ENCODE measurements around the gene DDX5.

- TF ChIP-seq POLR2AphosphoS5 (IDR thresholded peaks at IDR 0.05; ENCODE audit: low read depth, low read length) (no peak), TAF1 (IDR thresholded peaks at IDR 0.05; ENCODE audit: borderline replicate concordance, insufficient read depth, low read length) (no peak), FOXP2 (optimal IDR thresholded peaks at IDR 0.05; ENCODE audit: borderline replicate concordance, extremely low read depth, extremely low read length, insufficient read depth) (no peak), SIN3A (IDR thresholded peaks at IDR 0.05; ENCODE audit: borderline replicate concordance, insufficient read depth, low read length) (no peak)
- TF ChIP-seq, protein P1, sequence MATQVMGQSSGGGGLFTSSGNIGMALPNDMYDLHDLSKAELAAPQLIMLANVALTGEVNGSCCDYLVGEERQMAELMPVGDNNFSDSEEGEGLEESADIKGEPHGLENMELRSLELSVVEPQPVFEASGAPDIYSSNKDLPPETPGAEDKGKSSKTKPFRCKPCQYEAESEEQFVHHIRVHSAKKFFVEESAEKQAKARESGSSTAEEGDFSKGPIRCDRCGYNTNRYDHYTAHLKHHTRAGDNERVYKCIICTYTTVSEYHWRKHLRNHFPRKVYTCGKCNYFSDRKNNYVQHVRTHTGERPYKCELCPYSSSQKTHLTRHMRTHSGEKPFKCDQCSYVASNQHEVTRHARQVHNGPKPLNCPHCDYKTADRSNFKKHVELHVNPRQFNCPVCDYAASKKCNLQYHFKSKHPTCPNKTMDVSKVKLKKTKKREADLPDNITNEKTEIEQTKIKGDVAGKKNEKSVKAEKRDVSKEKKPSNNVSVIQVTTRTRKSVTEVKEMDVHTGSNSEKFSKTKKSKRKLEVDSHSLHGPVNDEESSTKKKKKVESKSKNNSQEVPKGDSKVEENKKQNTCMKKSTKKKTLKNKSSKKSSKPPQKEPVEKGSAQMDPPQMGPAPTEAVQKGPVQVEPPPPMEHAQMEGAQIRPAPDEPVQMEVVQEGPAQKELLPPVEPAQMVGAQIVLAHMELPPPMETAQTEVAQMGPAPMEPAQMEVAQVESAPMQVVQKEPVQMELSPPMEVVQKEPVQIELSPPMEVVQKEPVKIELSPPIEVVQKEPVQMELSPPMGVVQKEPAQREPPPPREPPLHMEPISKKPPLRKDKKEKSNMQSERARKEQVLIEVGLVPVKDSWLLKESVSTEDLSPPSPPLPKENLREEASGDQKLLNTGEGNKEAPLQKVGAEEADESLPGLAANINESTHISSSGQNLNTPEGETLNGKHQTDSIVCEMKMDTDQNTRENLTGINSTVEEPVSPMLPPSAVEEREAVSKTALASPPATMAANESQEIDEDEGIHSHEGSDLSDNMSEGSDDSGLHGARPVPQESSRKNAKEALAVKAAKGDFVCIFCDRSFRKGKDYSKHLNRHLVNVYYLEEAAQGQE (IDR thresholded peaks at IDR 0.05; ENCODE audit: insufficient read depth in 1 of 2, low read depth in 2 of 2, low read length in 2 of 2), result no peak
Measured at GRCh38 chr17:64491034-64491860, 14.8 kb downstream of the DDX5 start.

Measured in PFSK-1 (cell line).